Hematopoietic multipotent progenitor cell treated with erythropoietin and hydrocortisone succinate and interleukin-3 and kit ligand, for 6 days (in vitro differentiated cells): ENCODE results near the gene ACOX3.

Source experiments
- DNase-seq: peaks from one replicate; pipeline ENCODE4 v3.0.0-alpha.2; 2015

ACOX3 gene

DNA sequence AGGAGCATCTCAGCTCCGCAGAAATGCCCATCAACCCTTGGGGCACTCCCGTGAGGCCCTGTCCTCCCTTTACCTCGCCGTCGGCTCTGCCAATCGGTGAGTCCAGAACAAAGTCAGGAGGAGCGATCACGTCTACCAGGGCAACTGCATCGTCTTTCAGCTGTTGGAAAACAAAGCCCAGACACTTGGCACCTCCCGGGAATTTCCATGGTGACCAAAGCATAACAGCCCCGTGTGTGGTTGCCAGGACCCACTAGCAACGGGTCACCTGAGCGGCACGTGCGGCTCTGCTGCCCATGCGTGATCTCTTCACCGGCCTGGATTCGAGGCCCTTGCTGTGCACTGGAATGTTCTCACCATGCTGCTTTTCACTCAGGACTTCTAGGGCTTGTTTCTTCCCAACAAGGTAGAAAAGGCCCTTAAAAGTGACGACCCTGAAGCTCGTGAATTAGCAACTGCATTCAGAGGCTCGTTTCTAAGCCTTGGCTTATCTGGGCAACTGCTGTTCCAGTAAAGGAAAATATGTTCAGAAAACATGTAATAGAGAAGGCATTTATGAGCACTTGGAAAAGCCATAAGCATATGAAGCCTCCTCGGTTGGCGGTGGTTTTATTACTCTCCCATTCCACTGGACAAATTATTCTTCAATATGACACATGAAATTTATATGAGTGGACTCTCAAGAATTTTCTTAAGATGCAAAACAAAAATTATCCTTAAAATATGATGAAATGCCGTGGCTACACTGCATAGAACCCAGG lies 69.5 kb downstream of the ACOX3 start:
- DNase-seq: no peak

DNA sequence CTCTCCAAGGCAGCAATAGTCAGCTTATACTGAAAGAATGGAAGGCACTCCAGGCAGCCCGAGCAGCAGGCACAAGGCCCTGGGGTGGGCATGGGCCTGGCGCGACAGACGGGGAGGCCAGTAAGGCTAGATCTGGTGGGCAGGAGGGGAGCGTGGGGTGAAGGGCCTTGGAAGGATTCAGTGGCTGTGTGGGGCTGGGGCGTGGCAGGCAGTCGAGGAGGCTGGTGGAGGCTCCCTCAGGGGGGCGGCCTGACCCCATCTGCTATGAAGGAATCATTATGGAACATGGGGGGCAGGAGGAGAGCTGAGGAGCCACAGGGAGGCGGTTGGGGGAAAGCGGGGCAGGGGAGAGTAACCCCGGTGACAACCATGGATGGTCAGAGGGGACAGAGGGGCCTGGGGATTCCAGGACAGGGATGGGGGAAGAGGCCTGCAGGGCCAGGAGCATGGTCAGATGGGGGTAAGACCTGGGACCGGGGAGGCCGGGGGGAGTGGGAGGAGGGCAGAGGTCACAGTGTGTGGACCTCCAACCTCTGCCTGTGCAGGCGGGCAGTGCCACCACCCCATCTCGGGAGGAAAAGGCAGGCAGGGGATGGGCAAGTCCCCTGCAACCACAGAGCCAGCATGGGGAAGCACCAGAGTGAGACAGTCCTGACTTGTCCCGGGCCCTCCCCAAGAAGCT lies 70.3 kb downstream of the ACOX3 start:
- no peak for DNase-seq

DNA sequence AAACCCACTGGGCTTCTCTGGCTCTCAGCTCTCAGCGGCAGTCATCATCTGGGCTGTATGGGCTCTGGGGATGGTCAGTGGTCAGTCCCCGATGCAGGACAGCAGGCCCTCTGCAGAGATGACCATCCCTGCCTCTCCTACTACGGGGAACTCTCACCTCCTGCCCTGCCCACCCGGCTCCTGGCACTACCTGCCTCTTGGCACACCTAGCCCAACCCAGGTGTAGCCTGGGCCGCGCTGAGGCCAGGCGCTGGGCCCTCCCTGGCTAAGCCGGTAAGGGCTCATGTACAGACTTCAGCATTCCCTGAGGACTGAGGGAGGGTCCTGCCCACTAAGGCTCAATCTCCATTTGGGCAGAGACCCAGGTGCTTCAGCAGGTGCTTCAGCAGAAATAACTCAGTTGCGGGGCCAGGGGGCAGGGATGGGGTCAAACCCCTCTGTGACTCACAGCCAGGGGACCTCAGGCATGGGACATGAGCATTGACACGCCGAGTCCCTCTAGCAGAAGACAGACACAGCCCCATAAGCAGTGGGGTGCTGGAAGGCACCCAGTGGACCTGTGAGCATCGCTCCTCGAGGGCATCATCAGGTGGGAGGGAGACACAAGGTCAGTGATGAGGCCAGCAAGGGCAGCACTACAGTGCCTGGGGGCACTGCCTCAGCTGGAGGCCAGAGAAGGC lies 71.0 kb downstream of the ACOX3 start:
- DNase-seq: no peak

GRCh38 chr4:8368998-8369397 lies 71.5 kb downstream of the ACOX3 start:
- DNase-seq: no peak

- no peak for DNase-seq
Observed at GRCh38 chr4:8368061-8368481, 72.5 kb downstream of the ACOX3 start.

DNA sequence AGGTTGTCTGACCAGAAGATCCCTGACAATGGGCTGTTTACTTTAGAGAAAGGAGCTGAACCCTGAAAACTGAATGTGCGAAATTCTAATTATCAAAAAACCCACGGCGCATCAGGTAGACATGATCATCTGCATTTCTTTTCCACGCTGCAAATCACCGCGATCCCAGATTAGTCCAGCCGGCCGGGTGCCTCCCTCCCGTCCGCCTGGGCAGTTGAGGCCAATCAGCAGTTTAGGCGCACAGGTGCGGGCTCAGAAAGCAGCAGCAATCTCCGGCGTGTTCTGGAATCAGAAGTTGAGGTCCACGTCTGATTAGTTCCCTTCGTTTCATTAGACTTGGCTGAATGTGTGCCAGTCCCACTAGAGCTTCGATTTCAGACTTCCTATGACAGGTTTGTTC lies 73.9 kb downstream of the ACOX3 start:
- DNase-seq: no peak

- DNase-seq: no peak
Observed at GRCh38 chr4:8365951-8366350, 74.6 kb downstream of the ACOX3 start.

DNA sequence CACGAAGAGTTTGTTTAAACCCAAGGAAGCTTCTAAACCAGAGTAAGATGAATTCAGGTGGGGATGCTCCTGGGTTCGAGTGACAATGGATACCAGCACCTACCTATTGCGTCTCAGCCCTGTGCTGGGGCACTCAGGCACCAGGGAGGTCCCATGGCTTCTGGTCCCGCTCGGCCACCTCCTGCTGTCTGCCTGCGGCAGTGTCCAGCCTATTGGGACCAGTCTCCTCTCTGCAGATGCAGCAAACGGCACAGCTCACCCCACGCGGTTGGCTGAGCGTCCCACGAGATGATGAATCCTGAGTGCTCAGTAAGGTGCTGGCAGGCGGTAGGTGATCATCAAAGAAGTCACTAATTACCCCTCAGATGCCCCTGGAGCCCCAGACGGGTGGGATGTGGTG lies 75.2 kb downstream of the ACOX3 start:
- DNase-seq: no peak

GRCh38 chr4:8364848-8365350 lies 75.6 kb downstream of the ACOX3 start:
- no peak for DNase-seq

- no peak for DNase-seq
Observed at GRCh38 chr4:8364141-8364540, 76.4 kb downstream of the ACOX3 start.

- DNase-seq: no peak
Observed at GRCh38 chr4:8362483-8362882, 78.0 kb downstream of the ACOX3 start.

DNA sequence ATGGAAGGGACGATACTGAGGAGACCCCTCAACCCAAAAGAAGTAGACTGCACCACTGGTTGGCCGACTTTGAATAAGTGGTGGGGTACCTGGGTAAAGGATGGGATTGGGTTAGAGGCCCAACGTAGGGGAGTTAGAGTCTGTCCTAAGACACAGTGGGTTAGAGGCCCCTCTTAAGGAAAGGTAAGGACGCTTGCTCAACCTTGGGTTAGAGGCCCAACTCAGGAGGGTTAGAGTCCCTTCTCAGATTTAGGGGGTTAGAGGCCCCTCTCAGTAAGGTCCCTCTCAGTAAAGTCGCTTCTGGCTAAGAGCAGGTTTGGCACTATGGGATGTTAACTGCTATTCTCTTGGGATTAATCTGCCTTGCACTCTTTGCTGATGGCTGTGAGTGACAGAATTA lies 81.3 kb downstream of the ACOX3 start:
- DNase-seq: no peak

- no peak for DNase-seq
Observed at GRCh38 chr4:8356856-8357255, 83.7 kb downstream of the ACOX3 start.

DNA sequence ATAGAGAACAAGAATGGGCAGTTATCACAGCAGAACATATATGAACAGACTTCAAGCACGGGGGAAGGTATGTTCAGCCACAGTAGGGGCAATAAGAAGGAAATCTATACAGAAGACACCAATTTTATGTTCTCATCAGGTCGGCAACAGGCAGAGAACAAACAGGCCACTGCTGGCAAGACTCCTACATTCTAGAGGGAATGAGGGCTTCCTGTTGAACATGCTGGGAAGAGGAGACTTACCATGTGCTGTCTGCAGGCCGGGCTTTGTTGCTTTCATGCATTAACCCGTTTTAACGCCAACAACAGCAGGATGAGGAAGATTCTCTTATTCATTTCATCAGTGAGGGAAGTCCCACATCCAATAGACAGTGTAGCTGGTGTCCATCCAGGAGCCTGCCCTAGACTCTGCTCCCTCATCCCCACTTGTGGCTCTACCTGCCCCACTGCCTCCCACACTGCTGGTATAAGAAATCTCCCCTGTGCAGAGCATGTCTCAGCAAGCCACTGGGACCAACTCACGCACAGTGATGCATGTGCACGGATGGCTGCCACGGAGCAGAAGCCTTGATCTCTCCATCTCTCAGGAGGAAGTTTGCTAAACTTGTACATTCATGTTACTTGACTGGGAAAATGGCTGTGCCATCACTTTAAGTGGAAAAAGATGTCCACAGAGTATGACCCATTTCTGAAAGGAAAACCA lies 84.5 kb downstream of the ACOX3 start:
- DNase-seq: no peak

GRCh38 chr4:8355306-8355705 lies 85.2 kb downstream of the ACOX3 start:
- DNase-seq: no peak

GRCh38 chr4:8353912-8354453 lies 86.5 kb downstream of the ACOX3 start:
- DNase-seq: no peak

- DNase-seq: no peak
Observed at GRCh38 chr4:8353158-8353669, 87.3 kb downstream of the ACOX3 start.

- DNase-seq: no peak
Observed at GRCh38 chr4:8352368-8353157, 88.0 kb downstream of the ACOX3 start.

DNA sequence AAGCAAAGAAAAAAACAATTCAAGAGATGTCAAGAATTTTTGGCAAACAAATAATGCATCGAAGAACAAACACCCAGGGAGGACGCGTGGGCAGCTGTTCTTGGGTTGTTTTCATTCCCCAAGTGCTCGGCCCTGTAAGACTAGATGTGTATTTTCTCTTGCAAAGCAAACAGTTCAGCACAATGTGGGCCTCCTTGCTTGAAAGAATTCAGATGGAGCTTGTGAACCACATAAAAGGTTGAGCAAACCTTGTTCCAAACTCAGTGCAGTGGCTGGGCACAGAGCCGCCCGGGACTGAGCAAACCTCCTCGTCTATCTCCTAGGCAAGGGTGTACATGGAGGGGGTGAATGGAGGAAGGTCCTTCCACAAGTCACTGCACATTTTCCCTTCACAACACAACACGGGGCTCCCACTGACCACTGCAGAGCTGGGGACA lies 88.6 kb downstream of the ACOX3 start:
- DNase-seq: no peak

- DNase-seq: no peak
Observed at GRCh38 chr4:8350841-8351461, 89.6 kb downstream of the ACOX3 start.

GRCh38 chr4:8350352-8350751 lies 90.2 kb downstream of the ACOX3 start:
- no peak for DNase-seq
